ENCODE measurements around the gene FLCN. TPM values are rescaled to one million over a fixed set of nuclear protein-coding genes. Genes with fewer than 3 reads are reported as not detected.
A peak's percentile ranks its signal among the peaks of the same experiment; 100 is the strongest.
"Not testable (repeated sequence)": the region's sequence is repeated elsewhere in the genome, so short reads cannot be mapped to it uniquely, and the experiment has no call there.

The FLCN gene
- total RNA-seq, 4 donors from 2014 or later = 28.4 to 143 (median 49.2) TPM

GRCh38 chr17:17189559-17189958, 47.4 kb downstream of the FLCN start:
- Histone ChIP-seq H3K9me3 (no peaks in the 10 kb centered on the region), H3K27ac (no peak overlapping the region), H3K27me3 (no peaks in the 10 kb centered on the region), H3K36me3 (peaks cover 22% of the 10 kb centered on the region), H3K4me3 (no peak overlapping the region), H3K4me1 (peaks cover 49% of the 10 kb centered on the region)
- no peak for DNase-seq (ENCODE audit: low spot score in 2 of 2)
- 68% methylated on average over 4 of the region's 4 CpGs for WGBS
- no peak for TF ChIP-seq CTCF (IDR thresholded peaks at IDR 0.05)
- TF ChIP-seq EP300 (IDR thresholded peaks at IDR 0.05) = no peak
- TF ChIP-seq POLR2AphosphoS5 (IDR thresholded peaks at IDR 0.05) = no peak
- no peak for TF ChIP-seq POLR2A (IDR thresholded peaks at IDR 0.05)

- no peaks in the 10 kb centered on the region for H3K9me3 ChIP-seq
- H3K4me1 ChIP-seq = peaks cover 50% of the 10 kb centered on the region
- WGBS = 96% methylated on average over 4 of the region's 4 CpGs
- no peak overlapping the region for H3K4me3 ChIP-seq
- DNase-seq (ENCODE audit: low spot score in 2 of 2) = no peak
- H3K36me3 ChIP-seq = peaks cover 32% of the 10 kb centered on the region
- TF ChIP-seq EP300 (IDR thresholded peaks at IDR 0.05) (no peak), POLR2AphosphoS5 (IDR thresholded peaks at IDR 0.05) (no peak), CTCF (IDR thresholded peaks at IDR 0.05) (no peak), POLR2A (IDR thresholded peaks at IDR 0.05) (no peak)
- no peaks in the 10 kb centered on the region for H3K27me3 ChIP-seq
- no peak overlapping the region for H3K27ac ChIP-seq
Measured at GRCh38 chr17:17188586-17188985, 48.4 kb downstream of the FLCN start.

GRCh38 chr17:17186551-17187505, 50.1 kb downstream of the FLCN start:
- no peaks in the 10 kb centered on the region for H3K27me3 ChIP-seq
- H3K27ac ChIP-seq = peak overlapping the region; percentile 48
- peaks cover 58% of the 10 kb centered on the region for H3K4me1 ChIP-seq
- no peak overlapping the region for H3K4me3 ChIP-seq
- DNase-seq (ENCODE audit: low spot score in 2 of 2) = no peak
- no peaks in the 10 kb centered on the region for H3K9me3 ChIP-seq
- H3K36me3 ChIP-seq = peaks cover 49% of the 10 kb centered on the region
- 68% methylated on average over 13 of the region's 14 CpGs for WGBS
- TF ChIP-seq POLR2A (IDR thresholded peaks at IDR 0.05) (no peak), EP300 (IDR thresholded peaks at IDR 0.05) (no peak)

- Histone ChIP-seq H3K36me3 (peaks cover 53% of the 10 kb centered on the region), H3K4me3 (no peak overlapping the region), H3K27ac (peak overlapping the region; percentile 48), H3K27me3 (no peaks in the 10 kb centered on the region), H3K4me1 (peaks cover 53% of the 10 kb centered on the region), H3K9me3 (no peaks in the 10 kb centered on the region)
- DNase-seq (ENCODE audit: low spot score in 2 of 2) = no peak
- WGBS = 48% methylated on average over 3 of the region's 3 CpGs
- TF ChIP-seq EP300 (IDR thresholded peaks at IDR 0.05) (no peak), POLR2AphosphoS5 (IDR thresholded peaks at IDR 0.05) (no peak), POLR2A (IDR thresholded peaks at IDR 0.05) (no peak), CTCF (IDR thresholded peaks at IDR 0.05) (no peak)
Measured at GRCh38 chr17:17186051-17186450, 50.9 kb downstream of the FLCN start.

GRCh38 chr17:17184985-17185757, 51.8 kb downstream of the FLCN start:
- not testable (repeated sequence) for H3K4me3 ChIP-seq; H3K27me3 ChIP-seq; DNase-seq (ENCODE audit: low spot score in 2 of 2); H3K9me3 ChIP-seq; H3K27ac ChIP-seq
- Histone ChIP-seq H3K4me1 (peaks cover 56% of the 10 kb centered on the region), H3K36me3 (peaks cover 61% of the 10 kb centered on the region)
- 68% methylated on average over 10 of the region's 13 CpGs for WGBS

- Histone ChIP-seq H3K4me3 (no peak overlapping the region), H3K27ac (no peak overlapping the region), H3K27me3 (no peaks in the 10 kb centered on the region), H3K4me1 (peaks cover 53% of the 10 kb centered on the region), H3K36me3 (peaks cover 66% of the 10 kb centered on the region), H3K9me3 (no peaks in the 10 kb centered on the region)
- TF ChIP-seq POLR2AphosphoS5 (IDR thresholded peaks at IDR 0.05) (no peak), EP300 (IDR thresholded peaks at IDR 0.05) (no peak), CTCF (IDR thresholded peaks at IDR 0.05) (no peak), POLR2A (IDR thresholded peaks at IDR 0.05) (no peak)
- WGBS = 91% methylated on average over 4 of the region's 4 CpGs
- DNase-seq (ENCODE audit: low spot score in 2 of 2) = no peak
Measured at GRCh38 chr17:17183744-17184143, 53.2 kb downstream of the FLCN start.

All from suprapubic skin (tissue), 4 donors.